NCI-H345 treated with DMSO at 0.1 percent for 48 hours (cell line): ENCODE measurements around the gene CENPVL3.
"Not testable (repeated sequence)": the region's sequence is repeated elsewhere in the genome, so short reads cannot be mapped to it uniquely, and the experiment has no call there.

Experiments used
- DNase-seq: peaks from one replicate; lab custom pipeline; 2025; ENCODE audit not compliant: unreplicated experiment; lab: John Stamatoyannopoulos, UW

Gene CENPVL3

GRCh38 chrX:51618241-51619155, at the start of gene CENPVL3:
Gene CENPVL3, minus strand, starts transcription at chrX:51618912. Its CDS starts 39 bp downstream, at chrX:51618873.
- not testable (repeated sequence) for DNase-seq

GRCh38 chrX:51665981-51666380, 47.3 kb upstream of the CENPVL3 start:
- DNase-seq = no peak

- DNase-seq = no peak
Measured at GRCh38 chrX:51643377-51643776, 24.7 kb upstream of the CENPVL3 start.

GRCh38 chrX:51641421-51642021, 22.8 kb upstream of the CENPVL3 start:
- peak; percentile 14 for DNase-seq

GRCh38 chrX:51636511-51636910, 17.8 kb upstream of the CENPVL3 start:
- DNase-seq = not testable (repeated sequence)

- DNase-seq = peak; percentile 8
Measured at GRCh38 chrX:51614353-51615012, 4.2 kb downstream of the CENPVL3 start.

- DNase-seq = no peak
Measured at GRCh38 chrX:51608766-51609165, 9.9 kb downstream of the CENPVL3 start.

- no peak for DNase-seq
Measured at GRCh38 chrX:51608126-51608525, 10.6 kb downstream of the CENPVL3 start.

GRCh38 chrX:51606446-51606845, 12.3 kb downstream of the CENPVL3 start:
- no peak for DNase-seq

GRCh38 chrX:51598899-51599298, 19.8 kb downstream of the CENPVL3 start:
- no peak for DNase-seq

- no peak for DNase-seq
Measured at GRCh38 chrX:51571874-51572273, 46.8 kb downstream of the CENPVL3 start.

- no peak for DNase-seq
Measured at GRCh38 chrX:51569561-51569960, 49.2 kb downstream of the CENPVL3 start.

GRCh38 chrX:51568586-51568985, 50.1 kb downstream of the CENPVL3 start:
- DNase-seq = no peak
